Measurements from ENCODE around the gene RALGPS1.

RALGPS1 gene

GRCh38 chr9:127159949-127160610 lies 245.5 kb downstream of the RALGPS1 start:
- TF ChIP-seq CTCF (IDR thresholded peaks at IDR 0.05) = no peak
- no peak overlapping the region for H3K27ac ChIP-seq

GRCh38 chr9:127161081-127161624 lies 246.6 kb downstream of the RALGPS1 start:
- no peak overlapping the region for H3K9ac ChIP-seq
- no peak overlapping the region for H3K4me3 ChIP-seq (ENCODE audit: low read depth, low read length)
- no peaks in the 10 kb centered on the region for H3K27me3 ChIP-seq (ENCODE audit: control insufficient read depth, insufficient read depth, low read length)
- H3K27ac ChIP-seq = no peak overlapping the region
- H3K79me2 ChIP-seq = no peaks in the 10 kb centered on the region
- H3K36me3 ChIP-seq (ENCODE audit: control insufficient read depth, insufficient read depth, low read length) = no peaks in the 10 kb centered on the region
- no peak overlapping the region for H2AFZ ChIP-seq
- no peaks in the 10 kb centered on the region for H3K4me1 ChIP-seq
- no peak overlapping the region for H3K4me2 ChIP-seq (ENCODE audit: low read length)
- no peak for TF ChIP-seq CTCF (IDR thresholded peaks at IDR 0.05)
- no peaks in the 10 kb centered on the region for H3K9me3 ChIP-seq (ENCODE audit: control insufficient read depth, low read length)

More at GRCh38 chr9:127159949-127160610, 245.5 kb downstream of the RALGPS1 start:
- no peak overlapping the region for H3K4me2 ChIP-seq (ENCODE audit: low read length)
- no peak overlapping the region for H3K9ac ChIP-seq
- H3K36me3 ChIP-seq (ENCODE audit: control insufficient read depth, insufficient read depth, low read length) = no peaks in the 10 kb centered on the region
- H3K79me2 ChIP-seq = no peaks in the 10 kb centered on the region
- H3K4me3 ChIP-seq (ENCODE audit: low read depth, low read length) = no peak overlapping the region
- no peaks in the 10 kb centered on the region for H3K4me1 ChIP-seq
- H3K9me3 ChIP-seq (ENCODE audit: control insufficient read depth, low read length) = no peaks in the 10 kb centered on the region
- no peaks in the 10 kb centered on the region for H3K27me3 ChIP-seq (ENCODE audit: control insufficient read depth, insufficient read depth, low read length)
- no peak overlapping the region for H2AFZ ChIP-seq

GRCh38 chr9:127162046-127162863 lies 247.7 kb downstream of the RALGPS1 start:
- Histone ChIP-seq H3K4me1 (no peaks in the 10 kb centered on the region), H3K4me3 (ENCODE audit: low read depth, low read length) (no peak overlapping the region), H3K9me3 (ENCODE audit: control insufficient read depth, low read length) (no peaks in the 10 kb centered on the region), H3K9ac (no peak overlapping the region), H2AFZ (no peak overlapping the region), H3K79me2 (no peaks in the 10 kb centered on the region), H3K4me2 (ENCODE audit: low read length) (no peak overlapping the region), H3K27me3 (ENCODE audit: control insufficient read depth, insufficient read depth, low read length) (no peaks in the 10 kb centered on the region), H3K36me3 (ENCODE audit: control insufficient read depth, insufficient read depth, low read length) (no peaks in the 10 kb centered on the region), H3K27ac (no peak overlapping the region)
- TF ChIP-seq CTCF (IDR thresholded peaks at IDR 0.05) = no peak

GRCh38 chr9:127162864-127163365 lies 248.3 kb downstream of the RALGPS1 start:
- Histone ChIP-seq H3K4me3 (ENCODE audit: low read depth, low read length) (no peak overlapping the region), H3K36me3 (ENCODE audit: control insufficient read depth, insufficient read depth, low read length) (no peaks in the 10 kb centered on the region), H3K9ac (no peak overlapping the region), H3K27ac (no peak overlapping the region), H3K4me2 (ENCODE audit: low read length) (no peak overlapping the region), H3K79me2 (no peaks in the 10 kb centered on the region), H3K27me3 (ENCODE audit: control insufficient read depth, insufficient read depth, low read length) (no peaks in the 10 kb centered on the region), H3K9me3 (ENCODE audit: control insufficient read depth, low read length) (no peaks in the 10 kb centered on the region), H3K4me1 (no peaks in the 10 kb centered on the region), H2AFZ (no peak overlapping the region)
- TF ChIP-seq CTCF (IDR thresholded peaks at IDR 0.05) = no peak

Data from parathyroid adenoma (tissue), 2 donors.